HG03175 (cell line): ENCODE data around the gene WWOX.
"Not testable (repeated sequence)": the region's sequence is repeated elsewhere in the genome, so short reads cannot be mapped to it uniquely, and the experiment has no call there.

Source experiments
- ATAC-seq: cut with Tn5 transposase; IDR thresholded peaks from one replicate; pipeline ENCODE4 v1.9.1; 2021; ENCODE audit warnings: mild to moderate bottlenecking, moderate library complexity; ENCODE audit not compliant: unreplicated experiment

WWOX gene

DNA sequence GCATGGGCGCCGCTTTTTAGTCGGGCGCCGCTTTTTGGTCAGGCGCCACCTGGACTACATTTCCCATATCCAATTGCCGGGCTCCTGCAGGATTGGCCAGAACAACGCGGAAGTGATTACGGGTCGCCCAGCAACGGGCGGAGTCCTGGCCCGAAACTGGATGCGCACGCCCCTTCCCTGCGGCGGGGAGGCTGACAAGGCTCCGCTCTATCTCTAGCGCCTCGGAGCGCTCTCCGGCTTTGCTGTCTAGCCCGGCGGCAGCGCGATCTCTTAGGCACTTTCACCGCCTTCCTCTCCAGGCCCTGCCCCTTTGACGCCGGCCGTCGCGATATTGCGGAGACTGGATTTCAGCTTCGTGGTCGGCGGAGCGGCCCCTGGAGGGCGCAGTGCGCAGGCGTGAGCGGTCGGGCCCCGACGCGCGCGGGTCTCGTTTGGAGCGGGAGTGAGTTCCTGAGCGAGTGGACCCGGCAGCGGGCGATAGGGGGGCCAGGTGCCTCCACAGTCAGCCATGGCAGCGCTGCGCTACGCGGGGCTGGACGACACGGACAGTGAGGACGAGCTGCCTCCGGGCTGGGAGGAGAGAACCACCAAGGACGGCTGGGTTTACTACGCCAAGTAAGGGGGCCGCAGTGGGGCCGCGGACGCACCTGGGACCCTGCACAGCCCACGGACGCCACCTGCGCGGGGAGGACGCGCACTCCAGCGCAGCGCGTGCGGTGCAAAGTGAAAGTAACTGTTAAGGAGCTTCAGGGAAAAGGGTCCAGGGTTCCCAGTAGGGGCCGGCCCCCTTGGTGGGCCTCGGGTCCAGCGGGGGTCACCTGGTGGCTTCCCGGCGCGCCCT lies at the start of gene WWOX:
Gene WWOX (plus strand): TSS at position 384 of the 841 bp plus-strand sequence.
- peak; percentile 96 for ATAC-seq

GRCh38 chr16:78050734-78051400 lies 48.6 kb upstream of the WWOX start:
- ATAC-seq = no peak

GRCh38 chr16:78057803-78058564 lies 41.5 kb upstream of the WWOX start:
- ATAC-seq = no peak

DNA sequence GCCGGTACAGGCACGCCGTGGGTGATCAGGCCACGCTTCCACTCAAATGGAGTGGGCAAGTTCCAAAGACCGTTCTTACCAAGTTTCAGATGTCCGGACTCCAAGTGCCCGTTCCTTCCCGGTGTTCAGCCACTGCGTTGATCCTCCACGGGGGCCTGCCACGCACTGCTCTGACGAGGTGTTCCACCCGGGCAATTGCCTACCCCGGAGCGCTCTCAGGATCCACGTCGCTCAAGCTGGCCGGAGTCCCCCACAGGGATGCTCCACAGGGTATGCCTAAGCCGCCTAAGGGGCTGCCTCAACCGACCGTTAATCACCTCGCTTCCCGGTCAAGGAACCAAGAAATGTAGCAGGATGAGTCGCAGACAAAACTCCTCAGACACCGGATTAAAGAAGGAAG lies 39.6 kb upstream of the WWOX start:
- not testable (repeated sequence) for ATAC-seq

DNA sequence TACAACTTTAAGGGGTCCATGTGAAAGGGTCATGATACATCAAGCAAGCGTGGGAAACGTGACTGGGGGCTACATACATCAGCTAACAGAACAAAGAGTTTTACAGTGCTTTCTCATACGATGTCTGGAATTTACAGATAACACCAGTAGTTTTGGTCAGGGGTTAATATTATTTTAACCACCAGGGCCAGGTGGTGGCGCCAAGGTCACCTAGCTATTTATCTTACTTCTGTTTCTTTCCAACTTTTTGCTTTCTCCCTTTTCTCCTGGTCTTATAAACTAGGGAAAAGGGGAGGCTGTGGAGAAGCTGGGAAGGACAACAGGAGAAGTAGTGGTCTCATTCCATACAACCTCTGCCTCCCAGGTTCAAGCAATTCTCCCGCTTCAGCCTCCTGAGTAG lies 39.2 kb upstream of the WWOX start:
- ATAC-seq = no peak

DNA sequence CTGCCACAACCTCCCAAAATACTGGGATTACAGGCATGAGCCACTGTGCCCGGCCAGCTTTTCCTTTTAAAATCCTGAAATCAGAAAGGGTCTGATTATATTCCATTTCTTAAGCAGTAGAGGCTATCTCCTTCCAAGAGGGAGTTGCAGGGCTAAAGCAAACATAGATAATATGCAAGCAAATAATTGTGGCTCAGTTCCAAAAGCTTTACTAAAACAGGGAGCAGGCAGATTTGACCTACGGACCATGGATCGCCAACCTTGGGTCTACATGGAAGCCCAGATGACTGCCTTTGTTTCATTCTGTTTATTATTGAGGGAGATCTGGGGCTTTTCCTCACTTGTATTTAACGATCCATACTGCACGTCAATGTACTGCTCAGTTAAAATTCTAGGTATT lies 38.6 kb upstream of the WWOX start:
- no peak for ATAC-seq

GRCh38 chr16:78065319-78065718 lies 34.1 kb upstream of the WWOX start:
- no peak for ATAC-seq

- ATAC-seq = no peak
Observed at GRCh38 chr16:78069913-78070312, 29.5 kb upstream of the WWOX start.

DNA sequence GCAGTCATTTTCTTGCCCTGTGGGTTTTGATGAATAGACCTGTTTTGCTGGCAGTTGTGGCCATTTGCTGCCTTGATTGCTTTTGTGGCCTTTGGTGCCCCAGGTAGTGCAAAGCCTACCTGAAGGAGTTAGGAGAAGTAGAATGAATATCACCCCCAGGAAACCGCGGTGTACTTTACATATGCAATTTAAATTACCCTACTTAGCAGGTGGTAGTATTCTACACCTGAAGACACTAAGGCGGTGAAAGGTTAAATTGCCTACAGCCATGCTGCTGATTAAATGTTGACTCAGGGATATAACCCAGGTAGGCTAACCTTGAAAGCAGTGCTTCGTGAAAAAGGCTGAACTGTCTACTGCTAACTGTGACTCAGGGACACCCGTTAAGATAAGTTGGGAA lies 27.2 kb upstream of the WWOX start:
- no peak for ATAC-seq

GRCh38 chr16:78075800-78076199 lies 23.7 kb upstream of the WWOX start:
- ATAC-seq = no peak

DNA sequence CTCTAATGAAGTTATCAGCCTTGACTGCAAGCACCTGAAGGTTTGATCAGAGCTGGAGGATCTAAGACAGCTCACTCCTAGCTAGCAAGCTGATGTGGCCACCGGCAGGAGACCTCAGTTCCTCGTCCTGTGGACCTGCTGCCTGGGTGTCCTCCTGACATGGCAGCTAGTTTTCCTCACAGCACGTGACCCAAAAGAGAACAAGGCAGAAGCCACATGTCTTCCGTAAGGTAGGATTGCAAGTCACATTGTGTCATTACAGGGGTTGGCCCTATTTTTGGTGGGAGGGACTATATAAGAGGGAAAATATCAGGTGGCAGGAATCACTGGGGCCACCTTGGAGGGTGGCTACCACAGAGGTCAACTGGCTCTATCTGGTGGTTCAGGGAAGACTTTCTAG lies 18.1 kb upstream of the WWOX start:
- ATAC-seq = no peak

DNA sequence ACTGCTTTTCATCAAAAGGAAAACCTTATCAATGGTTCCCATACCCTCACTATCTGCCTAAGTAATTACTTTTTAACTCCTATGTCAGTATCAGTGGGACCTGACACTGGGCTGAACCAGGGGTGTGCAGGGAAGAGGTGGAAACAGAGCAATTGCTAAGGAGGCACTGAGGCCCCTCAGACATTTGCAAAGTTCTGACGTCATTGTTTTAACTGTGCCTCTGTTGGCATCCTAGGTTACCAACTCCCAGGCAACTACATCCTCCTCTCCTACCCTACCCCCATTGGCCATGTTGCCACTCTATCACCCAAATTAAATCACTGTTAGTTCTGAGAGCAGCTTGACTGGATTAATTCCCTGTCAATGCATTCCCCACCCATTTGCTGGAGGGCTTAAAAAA lies 8.0 kb upstream of the WWOX start:
- ATAC-seq = no peak

- ATAC-seq = no peak
Observed at GRCh38 chr16:78092758-78093157, 6.7 kb upstream of the WWOX start.

DNA sequence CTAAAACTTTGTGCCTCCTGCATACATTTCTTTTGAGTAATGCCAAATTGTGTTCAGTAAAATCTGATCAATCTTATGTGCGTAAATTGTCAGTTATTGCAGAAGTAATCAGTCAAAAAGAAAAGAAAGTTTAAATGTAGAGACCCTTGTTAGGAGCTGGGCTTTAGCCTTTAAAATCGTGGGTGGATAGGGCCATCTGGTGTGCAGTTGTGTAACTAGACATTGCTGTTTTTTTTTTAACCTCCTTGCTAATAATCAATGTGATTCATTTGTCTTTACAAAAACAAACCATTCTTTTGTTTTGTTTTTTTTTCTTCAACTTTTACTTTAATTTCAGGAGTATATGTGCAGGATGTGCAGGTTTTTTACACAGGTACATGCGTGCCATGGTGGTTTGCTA lies 5.3 kb upstream of the WWOX start:
- ATAC-seq = no peak

DNA sequence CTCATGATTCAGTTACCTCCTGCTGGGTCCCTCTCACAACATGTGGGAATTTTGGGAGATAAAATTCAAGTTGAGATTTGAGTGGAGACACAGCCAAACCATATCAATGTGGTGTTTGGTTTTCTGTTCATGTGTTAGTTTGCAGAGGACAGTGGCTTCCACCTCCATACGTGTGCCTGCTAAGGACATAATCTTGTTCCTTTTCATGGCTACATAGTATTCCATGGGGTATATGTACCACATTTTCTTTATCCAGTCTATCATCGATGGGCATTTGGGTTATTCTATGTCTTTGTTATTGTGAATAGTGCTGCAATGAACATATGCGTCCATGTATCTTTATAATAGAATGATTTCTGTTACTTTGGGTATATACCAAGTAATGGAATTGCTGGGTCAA lies 4.5 kb upstream of the WWOX start:
- ATAC-seq = no peak

DNA sequence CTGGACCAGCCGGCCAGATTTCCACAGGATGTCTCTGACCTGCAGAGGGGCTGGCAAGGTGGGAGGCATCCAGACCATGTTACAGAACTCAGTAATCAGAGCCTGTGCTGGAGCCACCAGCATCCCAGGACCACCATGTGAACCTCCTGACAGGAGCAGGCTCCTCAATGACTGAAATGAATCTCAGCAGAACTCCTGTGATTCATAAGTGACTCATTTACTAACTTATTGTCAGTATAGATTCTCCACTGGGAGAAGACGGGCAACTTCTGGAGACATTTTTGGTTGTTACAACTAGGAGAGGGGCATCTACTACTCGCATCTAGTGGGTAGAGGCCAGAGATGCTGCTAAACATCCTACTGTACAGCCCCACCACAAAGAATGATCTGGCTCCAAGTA lies 3.1 kb upstream of the WWOX start:
- ATAC-seq = no peak

GRCh38 chr16:78097548-78097947 lies 1.9 kb upstream of the WWOX start:
- no peak for ATAC-seq

- no peak for ATAC-seq
Observed at GRCh38 chr16:78098087-78098486, 1.4 kb upstream of the WWOX start.

DNA sequence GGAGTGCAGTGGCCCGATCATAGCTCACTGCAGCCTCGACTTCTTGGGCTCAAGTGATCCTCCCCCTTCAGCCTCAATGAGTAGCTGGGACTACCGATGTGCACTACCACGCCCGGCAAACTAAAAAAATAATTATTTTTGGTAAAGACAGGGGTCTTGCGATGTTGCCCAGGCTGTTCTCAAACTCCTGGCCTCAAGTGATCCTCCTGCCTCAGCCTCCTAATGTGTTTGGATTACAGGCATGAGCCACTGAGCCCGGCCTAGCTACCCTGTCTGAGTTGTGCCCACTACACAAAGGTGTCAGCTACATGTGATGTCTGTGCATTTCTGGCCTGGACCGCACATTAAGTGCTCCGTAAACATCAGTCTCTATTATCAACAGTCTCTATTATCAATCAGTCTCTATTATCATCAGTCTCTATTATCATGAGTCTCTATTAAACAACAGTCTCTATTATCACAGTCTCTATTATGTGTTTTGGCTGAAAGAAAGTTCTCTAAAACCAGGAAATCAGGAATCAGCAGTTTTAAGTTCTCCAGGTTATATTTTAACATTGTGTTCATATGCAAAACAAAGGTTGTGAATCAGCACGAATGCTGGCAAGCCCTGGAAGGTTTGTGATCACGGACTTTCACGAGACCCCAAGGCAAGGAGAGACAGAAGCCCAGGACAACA lies 721 bp upstream of the WWOX start:
- no peak for ATAC-seq

DNA sequence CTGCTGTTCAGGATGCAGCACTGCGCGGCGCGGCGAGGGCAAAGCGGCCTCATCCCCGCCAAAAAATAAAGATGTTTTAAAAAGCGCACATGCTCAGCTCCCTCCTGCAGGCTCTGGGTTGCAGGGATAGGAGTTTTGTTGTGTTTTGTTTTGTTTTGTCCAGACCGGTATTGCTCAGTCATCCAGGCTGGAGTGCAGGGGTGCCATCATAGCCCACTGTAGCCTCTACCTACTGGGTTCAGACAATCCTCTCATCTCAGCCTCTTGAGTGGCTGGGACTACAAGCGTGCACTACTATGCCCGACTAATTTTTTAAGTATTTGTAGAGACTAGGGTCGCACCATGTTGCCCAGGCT lies 636 bp downstream of the WWOX start:
- ATAC-seq = peak; percentile 37

GRCh38 chr16:78102122-78102660 lies 2.7 kb downstream of the WWOX start:
- ATAC-seq = no peak
